CD4-positive, alpha-beta memory T cell (primary cell): ENCODE measurements around the gene CHRNB1. TPM values are rescaled to one million over a fixed set of nuclear protein-coding genes. Genes with fewer than 3 reads are reported as not detected.

Source experiments
- CTCF ChIA-PET: fragments of 350-600 bp; sonication (Branson Sonifier 250); formaldehyde crosslinking; loops from one replicate; lab custom pipeline; 2021; ENCODE audit warnings: inconsistent platforms; ENCODE audit not compliant: partially characterized antibody; lab: Charles Lee
- POLR2A ChIA-PET: fragments of 350-600 bp; sonication (Branson Sonifier 250); formaldehyde crosslinking; loops from one replicate; lab custom pipeline; 2021; ENCODE audit not compliant: partially characterized antibody; lab: Charles Lee
- DNase-seq, 5 donors: peaks; one replicate each; pipeline versions ENCODE4 v3.0.0 to v3.0.0-alpha.2; 2020 to 2022; ENCODE audit warnings: mixed read lengths in 1 of 5
- H3K27ac ChIP-seq: one replicate; pipeline ENCODE4 v1.7.0; 2013; ENCODE audit warnings: low read depth, low read length
- H3K27me3 ChIP-seq: 2 replicates; pipeline ENCODE4 v1.7.0; 2013; ENCODE audit warnings: mild to moderate bottlenecking, low read length, moderate library complexity; ENCODE audit not compliant: insufficient read depth
- H3K36me3 ChIP-seq: 2 replicates; pipeline ENCODE4 v1.7.0; 2013; ENCODE audit warnings: mild to moderate bottlenecking, low read length, moderate library complexity; ENCODE audit not compliant: insufficient read depth
- H3K4me1 ChIP-seq: 2 replicates; pipeline ENCODE4 v1.7.0; 2013; ENCODE audit warnings: mild to moderate bottlenecking, low read length, moderate library complexity; ENCODE audit not compliant: insufficient read depth
- H3K4me3 ChIP-seq, 2 donors: one replicate each; pipeline ENCODE4 v1.7.0; 2013; ENCODE audit warnings: low read length in 2 of 2, mild to moderate bottlenecking in 1 of 2
- H3K9me3 ChIP-seq, 2 donors: one replicate each; pipeline ENCODE4 v1.7.0; 2013; ENCODE audit warnings: low read length in 2 of 2, control low read depth in 1 of 2; ENCODE audit not compliant: control insufficient read depth in 1 of 2
- H3K27ac Mint-ChIP-seq, 7 donors: one replicate each; pipeline ENCODE4 v1.8.0; 2020 to 2021; ENCODE audit warnings: mixed read lengths in 7 of 7, mild to moderate bottlenecking in 6 of 7, inconsistent platforms in 3 of 7, moderate library complexity in 3 of 7
- H3K27me3 Mint-ChIP-seq, 2 donors: one replicate each; pipeline ENCODE4 v1.8.0; 2020 to 2021; ENCODE audit warnings: mixed read lengths in 2 of 2
- H3K36me3 Mint-ChIP-seq, 2 donors: one replicate each; pipeline ENCODE4 v1.8.0; 2020 to 2021; ENCODE audit warnings: mixed read lengths in 2 of 2, inconsistent platforms in 1 of 2, mild to moderate bottlenecking in 1 of 2
- H3K4me1 Mint-ChIP-seq, 4 donors: one replicate each; pipeline ENCODE4 v1.8.0; 2020 to 2021; ENCODE audit warnings: mixed read lengths in 4 of 4, mild to moderate bottlenecking in 1 of 4
- H3K4me3 Mint-ChIP-seq, 8 donors: one replicate each; pipeline ENCODE4 v1.8.0; 2020 to 2021; ENCODE audit warnings: mixed read lengths in 8 of 8, mild to moderate bottlenecking in 7 of 8, moderate library complexity in 6 of 8, inconsistent platforms in 3 of 8
- H3K9me3 Mint-ChIP-seq, 8 donors: one replicate each; pipeline ENCODE4 v1.8.0; 2020 to 2021; ENCODE audit warnings: mixed read lengths in 8 of 8, mild to moderate bottlenecking in 5 of 8, inconsistent platforms in 3 of 8, moderate library complexity in 1 of 8
- intact Hi-C: fragments of 100-400 bp; cut with micrococcal nuclease; formaldehyde crosslinking; loops from one replicate; pipeline ENCODE4 v1.15.1; 2023
- polyA plus RNA-seq, 2 donors: library from polyadenylated mRNA; unstranded; fragments of 300-500 nt; fragmentation: Illumina TruSeq; gene quantifications; one replicate each; pipeline ENCODE4 v1.2.3, GENCODE V29; 2021
- total RNA-seq, 2 experiments: library from RNA; stranded (reverse); gene quantifications; one replicate each; pipeline ENCODE4 v1.2.3, GENCODE V29; 2021

The CHRNB1 gene
- total and polyA plus RNA-seq, 4 experiments from 2014 or later = 9.1 to 29.2 (median 16.8) TPM

DNA sequence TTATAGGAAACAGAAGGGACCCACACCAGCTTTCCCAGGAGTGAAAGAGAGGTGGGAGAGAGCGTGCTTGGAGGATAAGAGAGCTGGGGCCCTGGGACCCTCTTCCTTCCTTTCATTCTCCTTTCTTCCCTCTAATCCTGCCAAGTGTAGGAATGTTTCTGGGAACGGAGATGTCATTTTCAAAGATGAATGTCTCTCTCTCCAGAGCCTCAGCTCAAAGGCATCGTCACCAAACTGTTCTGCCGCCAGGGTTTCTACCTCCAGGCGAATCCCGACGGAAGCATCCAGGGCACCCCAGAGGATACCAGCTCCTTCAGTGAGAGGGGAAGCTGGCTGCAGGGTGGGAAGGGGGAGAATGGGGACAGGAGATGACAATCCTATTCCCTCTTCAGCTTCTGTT is 3.6 kb upstream of the CHRNB1 start:
- H3K27me3 ChIP-seq = peaks cover 48% of the 10 kb centered on the region
- CTCF ChIA-PET = interaction anchor here (0.8 to 2.9 kb wide), 6 partner anchors 13 to 120 kb away, joined by 3 to 11 read pairs (median 4); partner anchors contain the start of genes NEURL4 and SENP3
- intact Hi-C loops = no loop called here
- no peaks in the 10 kb centered on the region for H3K9me3 ChIP-seq
- H3K27ac Mint-ChIP-seq = peak overlapping the region in 1 of 7 donors; percentile 30
- peaks cover 35 to 51% of the 10 kb centered on the region in 2 donors for H3K27me3 Mint-ChIP-seq
- H3K4me3 ChIP-seq = no peak overlapping the region
- peak overlapping the region in 1 of 8 donors; percentile 52 for H3K4me3 Mint-ChIP-seq
- POLR2A ChIA-PET = interaction anchor here (0.7 to 9.3 kb wide), 6 partner anchors 15 to 120 kb away, joined by 3 to 176 read pairs (median 48); partner anchors contain the start of genes ACAP1, POLR2A, SENP3 and SLC35G6
- peaks cover 2 to 5% of the 10 kb centered on the region in 2 donors for H3K36me3 Mint-ChIP-seq
- H3K27ac ChIP-seq = no peak overlapping the region
- H3K36me3 ChIP-seq = no peaks in the 10 kb centered on the region
- no peaks in the 10 kb centered on the region for H3K9me3 Mint-ChIP-seq
- H3K4me1 ChIP-seq = peaks cover 55% of the 10 kb centered on the region
- peak in 1 of 5 donors; percentile 7 for DNase-seq
- peaks cover 26 to 56% (median 40%) of the 10 kb centered on the region in 4 donors for H3K4me1 Mint-ChIP-seq

DNA sequence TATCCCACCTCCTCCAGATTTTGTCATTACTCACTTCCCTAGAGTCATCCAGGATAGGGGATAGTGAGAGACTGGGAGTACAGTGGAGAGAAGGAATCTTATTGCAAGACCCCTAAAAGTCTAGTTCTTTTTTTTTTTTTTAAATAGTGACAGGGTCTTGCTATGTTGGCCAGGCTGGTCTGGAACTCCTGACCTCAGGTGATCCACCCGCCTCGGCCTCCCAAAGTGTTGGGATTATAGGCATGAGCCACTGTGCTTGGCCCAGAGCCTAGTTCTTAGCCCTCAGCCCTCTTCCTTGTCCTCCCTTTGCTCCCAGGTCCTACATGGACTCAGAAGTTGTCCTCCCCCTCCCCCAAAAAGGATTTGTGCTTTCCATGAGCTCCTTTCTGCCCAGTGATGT is 2.7 kb upstream of the CHRNB1 start:
- Mint-ChIP-seq H3K4me1 (peaks cover 24 to 51% (median 40%) of the 10 kb centered on the region in 4 donors), H3K9me3 (no peaks in the 10 kb centered on the region), H3K27ac (peak overlapping the region in 1 of 7 donors; percentile 30), H3K4me3 (peak overlapping the region in 2 of 8 donors; percentile 17 to 30), H3K36me3 (peaks cover 0 to 7% of the 10 kb centered on the region in 2 donors), H3K27me3 (peaks cover 36 to 54% of the 10 kb centered on the region in 2 donors)
- H3K27ac ChIP-seq = no peak overlapping the region
- intact Hi-C loops = no loop called here
- ChIA-PET POLR2A (interaction anchor here (0.7 to 9.3 kb wide), 5 partner anchors 14 to 106 kb away, joined by 3 to 138 read pairs (median 6); partner anchors contain the start of genes ACAP1, SLC35G6 and ZBTB4), CTCF (interaction anchor here (1.4 to 2.9 kb wide), 3 partner anchors 12 to 119 kb away, joined by 4 to 11 read pairs (median 8); partner anchors contain the start of genes NEURL4 and SENP3)
- H3K4me1 ChIP-seq = peaks cover 55% of the 10 kb centered on the region
- peaks cover 56% of the 10 kb centered on the region for H3K27me3 ChIP-seq
- H3K36me3 ChIP-seq = no peaks in the 10 kb centered on the region
- H3K4me3 ChIP-seq = no peak overlapping the region
- no peaks in the 10 kb centered on the region for H3K9me3 ChIP-seq
- no peak for DNase-seq

DNA sequence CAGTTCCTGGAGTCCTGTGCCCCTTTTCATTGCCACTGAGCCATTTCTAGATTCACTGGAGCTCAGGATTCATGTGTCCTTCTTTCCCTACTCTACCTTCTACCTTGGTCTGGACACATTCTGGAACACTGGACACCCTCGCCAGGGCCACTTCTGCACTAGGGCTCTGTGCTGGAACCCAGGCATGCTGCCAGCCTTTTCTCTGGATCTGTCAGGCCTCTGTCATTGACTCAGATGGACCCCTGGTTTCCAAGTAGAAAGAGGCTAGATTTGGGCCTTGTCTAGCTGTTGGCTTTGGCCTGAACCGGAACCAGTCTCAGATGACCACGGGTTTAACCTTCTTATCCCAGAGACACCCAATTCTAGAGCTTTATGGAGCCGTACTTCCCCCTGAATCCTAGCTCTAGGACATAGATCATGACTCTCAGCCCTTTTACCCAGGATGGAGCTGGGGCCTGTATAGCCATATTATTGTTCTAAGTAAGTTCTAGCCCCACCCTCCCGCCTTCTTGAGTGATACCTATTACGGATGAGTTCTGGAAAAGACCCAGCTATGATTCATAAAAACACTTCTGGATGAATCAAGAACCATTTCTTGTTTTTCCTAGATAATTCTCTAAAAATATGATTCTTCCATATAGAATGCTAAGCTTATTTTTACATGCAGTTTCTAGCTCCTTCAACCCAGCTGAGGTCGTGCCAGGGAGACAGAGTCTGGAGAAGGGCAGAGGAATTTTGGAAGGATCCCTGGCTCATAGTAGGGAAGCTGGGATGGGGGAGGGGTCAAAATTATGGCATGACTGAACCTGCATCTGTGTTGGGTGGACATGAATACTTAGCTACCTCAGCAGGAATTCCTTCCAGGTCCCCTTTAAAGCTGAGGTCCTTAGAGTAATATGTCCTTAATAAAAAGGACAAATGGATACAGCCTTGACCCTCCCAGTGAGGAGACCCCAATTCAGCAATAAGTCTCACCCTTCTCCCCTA is 1.1 kb upstream of the CHRNB1 start:
- Mint-ChIP-seq H3K27ac (peak overlapping the region in 1 of 7 donors; percentile 7), H3K36me3 (peaks cover 0 to 11% of the 10 kb centered on the region in 2 donors), H3K27me3 (peaks cover 42 to 60% of the 10 kb centered on the region in 2 donors), H3K4me1 (peaks cover 16 to 47% (median 33%) of the 10 kb centered on the region in 4 donors), H3K9me3 (peaks cover 0 to 2% (median 0%) of the 10 kb centered on the region in 8 donors), H3K4me3 (peak overlapping the region in 1 of 8 donors; percentile 44)
- ChIA-PET CTCF (interaction anchor here (0.8 to 1.5 kb wide), 7 partner anchors 8 to 244 kb away, joined by 3 to 6 read pairs (median 3); partner anchors contain the start of genes TMEM102 and TP53), POLR2A (interaction anchor here (0.9 to 4.4 kb wide), 6 partner anchors 8 to 140 kb away, joined by 3 to 46 read pairs (median 26); partner anchors contain the start of genes MPDU1, POLR2A, SLC35G6 and TMEM102)
- H3K9me3 ChIP-seq = no peaks in the 10 kb centered on the region
- no peak overlapping the region for H3K4me3 ChIP-seq
- peaks cover 55% of the 10 kb centered on the region for H3K27me3 ChIP-seq
- DNase-seq = peak in 1 of 5 donors; percentile 35
- intact Hi-C loops = no loop called here
- H3K36me3 ChIP-seq = no peaks in the 10 kb centered on the region
- no peak overlapping the region for H3K27ac ChIP-seq
- H3K4me1 ChIP-seq = peaks cover 39% of the 10 kb centered on the region

DNA sequence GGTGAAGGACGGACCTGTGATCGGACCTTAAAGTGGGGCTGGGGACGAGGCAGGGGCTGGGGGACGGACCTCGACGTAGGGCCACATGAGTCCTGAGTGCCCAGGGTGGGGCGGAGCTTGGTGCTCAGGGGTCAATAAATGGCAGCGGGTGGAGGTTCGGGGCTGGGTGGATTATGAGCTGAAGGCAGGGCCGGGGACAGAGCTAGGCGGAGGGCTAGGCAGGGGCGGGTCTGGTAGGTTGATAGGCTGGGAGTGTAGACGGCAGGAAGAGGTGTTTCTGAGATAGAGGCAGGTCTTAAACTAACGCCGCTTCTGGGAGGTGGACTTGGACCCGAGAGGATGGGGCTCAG is 733 bp downstream of the CHRNB1 start:
- H3K4me1 ChIP-seq = peaks cover 24% of the 10 kb centered on the region
- H3K9me3 ChIP-seq = no peaks in the 10 kb centered on the region
- H3K36me3 ChIP-seq = no peaks in the 10 kb centered on the region
- Mint-ChIP-seq H3K27me3 (peaks cover 36 to 54% of the 10 kb centered on the region in 2 donors), H3K4me1 (peaks cover 9 to 33% (median 22%) of the 10 kb centered on the region in 4 donors), H3K4me3 (peak overlapping the region; percentile 75 to 88 (median 83)), H3K9me3 (peaks cover 0 to 2% (median 0%) of the 10 kb centered on the region in 8 donors), H3K36me3 (peaks cover 1 to 13% of the 10 kb centered on the region in 2 donors), H3K27ac (peak overlapping the region in 5 of 7 donors; percentile 29 to 76 (median 57))
- H3K27me3 ChIP-seq = peaks cover 41% of the 10 kb centered on the region
- intact Hi-C loops = no loop called here
- ChIA-PET POLR2A (interaction anchor here (0.8 to 4.4 kb wide), 9 partner anchors 9 to 133 kb away, joined by 3 to 46 read pairs (median 5); partner anchors contain the start of genes POLR2A, SLC35G6, TMEM102 and ZBTB4), CTCF (interaction anchor here (0.8 to 3.8 kb wide), 2 partner anchors 9 kb away, joined by 3 to 32 read pairs; no protein-coding TSS in a partner anchor)
- no peak overlapping the region for H3K27ac ChIP-seq
- peak; percentile 32 to 55 (median 42) for DNase-seq
- peak overlapping the region in 1 of 2 donors; percentile 11 for H3K4me3 ChIP-seq

DNA sequence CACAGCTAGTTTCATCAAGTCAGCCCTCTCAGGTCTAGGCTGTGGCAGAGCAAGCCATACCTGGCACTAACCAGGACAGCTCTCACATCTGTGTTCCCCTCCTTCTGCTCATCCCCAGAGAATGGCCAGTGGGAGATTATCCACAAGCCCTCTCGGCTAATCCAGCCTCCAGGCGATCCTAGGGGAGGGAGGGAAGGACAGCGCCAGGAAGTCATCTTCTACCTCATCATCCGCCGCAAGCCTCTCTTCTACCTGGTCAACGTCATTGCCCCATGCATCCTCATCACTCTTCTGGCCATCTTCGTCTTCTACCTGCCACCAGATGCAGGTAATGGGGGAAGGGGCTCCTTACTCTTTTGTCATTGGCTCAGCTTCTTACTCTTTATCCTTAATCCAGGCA is 3.6 kb downstream of the CHRNB1 start:
- POLR2A ChIA-PET = interaction anchor here (0.9 to 1.2 kb wide), 2 partner anchors 12 to 36 kb away, joined by 3 to 4 read pairs; partner anchors contain the start of gene POLR2A
- no peaks in the 10 kb centered on the region for H3K36me3 ChIP-seq
- CTCF ChIA-PET = interaction anchor here (3.8 kb wide), 1 partner anchor 11 kb away, joined by 32 read pairs; no protein-coding TSS in a partner anchor
- no peak overlapping the region for H3K27ac Mint-ChIP-seq
- H3K4me1 Mint-ChIP-seq = peaks cover 9 to 30% (median 21%) of the 10 kb centered on the region in 4 donors
- peaks cover 33% of the 10 kb centered on the region for H3K27me3 ChIP-seq
- intact Hi-C loops = no loop called here
- H3K27ac ChIP-seq = no peak overlapping the region
- DNase-seq = no peak
- H3K9me3 ChIP-seq = no peaks in the 10 kb centered on the region
- peaks cover 0 to 2% (median 0%) of the 10 kb centered on the region in 8 donors for H3K9me3 Mint-ChIP-seq
- H3K36me3 Mint-ChIP-seq = peaks cover 1 to 13% of the 10 kb centered on the region in 2 donors
- no peak overlapping the region for H3K4me3 Mint-ChIP-seq
- H3K27me3 Mint-ChIP-seq = peaks cover 25 to 38% of the 10 kb centered on the region in 2 donors
- no peak overlapping the region for H3K4me3 ChIP-seq
- H3K4me1 ChIP-seq = peaks cover 18% of the 10 kb centered on the region

DNA sequence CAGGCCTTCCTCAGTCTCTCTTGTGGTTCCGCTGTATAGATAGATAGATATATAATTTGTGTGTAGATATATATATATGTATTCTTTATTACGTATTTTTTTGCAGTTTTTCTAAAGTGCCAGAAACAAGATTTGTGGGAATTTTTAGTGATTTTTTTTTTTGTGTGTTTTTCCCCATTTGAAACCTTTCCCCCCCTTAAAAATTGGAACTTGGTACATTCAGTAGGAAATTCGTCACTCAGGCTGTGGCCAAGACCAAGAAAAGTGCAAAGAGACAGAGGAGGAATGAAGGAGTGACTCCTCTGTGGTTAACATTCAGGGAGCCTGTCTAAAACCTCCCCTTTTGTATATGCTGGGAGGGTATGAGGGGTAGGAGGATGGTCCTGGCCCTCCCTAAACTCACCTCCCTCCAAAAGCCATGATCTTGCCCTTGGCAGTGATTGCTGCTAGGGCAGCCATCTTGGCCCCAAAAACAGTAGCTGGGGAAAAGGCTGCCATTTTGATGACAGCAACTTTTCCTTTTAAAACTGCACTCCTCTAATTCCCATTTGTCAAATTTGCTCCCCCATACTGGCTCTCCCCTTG is 15.2 kb downstream of the CHRNB1 start:
- Histone ChIP-seq H3K36me3 (no peaks in the 10 kb centered on the region), H3K4me1 (peaks cover 10% of the 10 kb centered on the region), H3K4me3 (no peak overlapping the region), H3K27me3 (no peaks in the 10 kb centered on the region), H3K27ac (no peak overlapping the region), H3K9me3 (no peaks in the 10 kb centered on the region)
- CTCF ChIA-PET = interaction anchor here (0.6 to 1.4 kb wide), 2 partner anchors 23 to 115 kb away, joined by 4 to 5 read pairs; no protein-coding TSS in a partner anchor
- Mint-ChIP-seq H3K27me3 (no peaks in the 10 kb centered on the region), H3K36me3 (peaks cover 6 to 33% of the 10 kb centered on the region in 2 donors), H3K4me3 (peak overlapping the region in 1 of 8 donors; percentile 7), H3K27ac (no peak overlapping the region), H3K4me1 (peaks cover 13 to 26% (median 19%) of the 10 kb centered on the region in 4 donors), H3K9me3 (peaks cover 0 to 5% (median 0%) of the 10 kb centered on the region in 8 donors)
- DNase-seq = no peak
- intact Hi-C loops = loop anchor here (5.0 kb wide), 1 partner anchor 227 kb away; the partner anchor contains the start of genes TP53 and WRAP53
- POLR2A ChIA-PET = interaction anchor here (1.4 to 23.4 kb wide), 2 partner anchors 14 to 22 kb away, joined by 3 to 398 read pairs; partner anchors contain the start of genes POLR2A, SLC35G6 and ZBTB4
